Measurements from ENCODE around the gene PDAP1.
A peak's percentile ranks its signal among the peaks of the same experiment; 100 is the strongest.

PDAP1 gene, protein sequence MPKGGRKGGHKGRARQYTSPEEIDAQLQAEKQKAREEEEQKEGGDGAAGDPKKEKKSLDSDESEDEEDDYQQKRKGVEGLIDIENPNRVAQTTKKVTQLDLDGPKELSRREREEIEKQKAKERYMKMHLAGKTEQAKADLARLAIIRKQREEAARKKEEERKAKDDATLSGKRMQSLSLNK

DNA sequence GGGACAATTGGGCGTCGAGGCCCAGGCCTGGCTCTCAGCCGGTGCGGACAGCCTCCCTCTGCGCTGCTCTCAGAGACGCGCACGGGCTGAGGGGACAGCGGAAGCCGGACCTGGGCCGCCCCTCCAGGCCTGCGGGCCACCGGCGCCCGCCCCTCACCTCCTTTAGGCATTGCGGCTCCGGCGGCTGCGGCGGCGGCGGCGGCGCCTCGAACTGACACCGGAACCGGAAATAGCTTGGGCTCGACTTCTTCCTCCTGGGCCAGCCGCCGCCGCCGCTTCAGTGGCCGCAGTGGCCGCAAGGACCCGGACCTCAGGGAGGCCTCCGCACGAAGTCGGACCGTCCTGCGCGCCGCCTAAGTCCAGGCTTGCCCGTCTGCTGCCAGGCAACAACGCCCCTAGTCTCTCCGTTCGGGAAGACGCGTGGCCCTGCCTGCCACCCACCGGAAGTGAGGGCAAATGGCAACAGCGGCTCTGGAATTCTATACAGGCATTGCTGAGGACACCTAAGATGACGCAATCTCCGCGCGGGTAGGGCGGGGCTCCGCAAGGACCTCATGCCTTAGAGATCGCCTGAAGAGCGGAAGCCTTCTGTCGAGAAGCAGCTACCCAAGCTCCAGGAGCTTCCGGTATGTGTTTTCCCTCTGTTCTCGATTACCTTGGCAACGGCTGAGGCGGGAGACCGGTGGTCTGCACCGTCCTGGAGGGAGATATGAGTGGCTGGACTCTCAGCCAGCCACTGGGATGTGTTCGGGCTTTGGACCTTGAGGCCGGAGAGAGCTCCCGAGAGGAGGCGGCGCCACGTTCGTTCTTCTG is at the start of gene PDAP1, which contains the start of gene BUD31:
Gene PDAP1, minus strand, starts transcription at position 219 of the 813 bp plus-strand sequence. Its CDS starts 49 bp downstream, at position 170.
Gene BUD31, plus strand, starts transcription at position 591 of the 813 bp plus-strand sequence. CDS start 2,124 bp downstream, outside the sequence.
- peak within 1 kb of the TSS; percentile 99 for H2AFZ ChIP-seq (ENCODE audit: low read length, unreplicated experiment)
- H3K79me2 ChIP-seq (ENCODE audit: control insufficient read depth, insufficient read depth, low read length, unreplicated experiment): peaks cover 77% of the 10 kb centered on the region
- peak within 1 kb of the TSS; percentile 97 for H3K27ac ChIP-seq (ENCODE audit: low read depth, low read length)
- H3K27me3 ChIP-seq (ENCODE audit: insufficient read depth, low read length): no peaks in the 10 kb centered on the region
- H3K4me3 ChIP-seq (ENCODE audit: low read depth, low read length): peak within 1 kb of the TSS; percentile 99
- peaks cover 12% of the 10 kb centered on the region for H3K36me3 ChIP-seq (ENCODE audit: insufficient read depth, low read length)
- peaks cover 43% of the 10 kb centered on the region for H3K4me1 ChIP-seq (ENCODE audit: control insufficient read depth, insufficient read depth, low read length, unreplicated experiment)

DNA sequence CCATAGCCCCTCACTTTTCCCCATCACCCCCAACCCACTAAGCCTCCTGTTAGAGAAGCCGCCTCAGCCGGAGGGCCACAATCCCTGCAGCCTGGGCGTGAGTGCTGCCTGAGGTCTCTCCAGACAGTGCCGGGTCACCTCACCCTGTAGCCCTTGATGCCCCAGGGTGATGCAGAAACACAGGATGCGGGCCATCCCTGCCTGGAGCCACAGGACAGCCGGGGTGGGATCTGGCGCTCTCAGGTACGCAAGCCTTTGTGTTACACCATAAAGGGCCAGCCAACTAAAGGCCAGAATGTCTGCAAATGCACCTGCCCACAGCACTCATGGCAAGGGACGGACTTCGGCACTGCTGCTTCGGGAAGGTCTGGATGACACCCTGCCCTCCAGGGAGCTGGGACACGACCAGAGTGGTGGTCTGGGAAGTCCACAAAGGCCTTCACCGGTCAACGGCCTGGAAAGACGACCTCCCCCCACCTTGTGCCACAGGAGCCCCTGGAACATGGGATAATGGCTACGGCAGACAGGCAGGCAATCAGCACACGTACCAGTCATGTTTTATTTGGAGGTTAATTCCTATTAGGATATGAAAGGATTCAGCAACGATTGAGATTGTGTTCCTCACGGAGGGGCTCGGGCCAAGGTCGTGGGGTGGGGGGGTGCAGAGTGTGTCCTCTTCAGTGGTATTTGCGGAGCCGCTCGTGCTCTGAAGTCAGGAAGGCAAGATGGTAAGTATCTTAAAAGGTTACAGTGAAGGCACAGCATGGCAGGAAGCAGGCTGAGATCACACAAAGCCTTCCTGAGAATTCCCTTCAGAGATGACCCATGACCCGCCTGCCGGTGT is 49.5 kb upstream of the PDAP1 start:
- no peak overlapping the region for H3K27ac ChIP-seq (ENCODE audit: low read depth, low read length)
- peaks cover 36% of the 10 kb centered on the region for H3K79me2 ChIP-seq (ENCODE audit: control insufficient read depth, insufficient read depth, low read length, unreplicated experiment)
- H3K4me3 ChIP-seq (ENCODE audit: low read depth, low read length): no peak overlapping the region
- peaks cover 10% of the 10 kb centered on the region for H3K36me3 ChIP-seq (ENCODE audit: insufficient read depth, low read length)
- H3K27me3 ChIP-seq (ENCODE audit: insufficient read depth, low read length): no peaks in the 10 kb centered on the region
- no peak overlapping the region for H2AFZ ChIP-seq (ENCODE audit: low read length, unreplicated experiment)
- H3K4me1 ChIP-seq (ENCODE audit: control insufficient read depth, insufficient read depth, low read length, unreplicated experiment): no peaks in the 10 kb centered on the region

DNA sequence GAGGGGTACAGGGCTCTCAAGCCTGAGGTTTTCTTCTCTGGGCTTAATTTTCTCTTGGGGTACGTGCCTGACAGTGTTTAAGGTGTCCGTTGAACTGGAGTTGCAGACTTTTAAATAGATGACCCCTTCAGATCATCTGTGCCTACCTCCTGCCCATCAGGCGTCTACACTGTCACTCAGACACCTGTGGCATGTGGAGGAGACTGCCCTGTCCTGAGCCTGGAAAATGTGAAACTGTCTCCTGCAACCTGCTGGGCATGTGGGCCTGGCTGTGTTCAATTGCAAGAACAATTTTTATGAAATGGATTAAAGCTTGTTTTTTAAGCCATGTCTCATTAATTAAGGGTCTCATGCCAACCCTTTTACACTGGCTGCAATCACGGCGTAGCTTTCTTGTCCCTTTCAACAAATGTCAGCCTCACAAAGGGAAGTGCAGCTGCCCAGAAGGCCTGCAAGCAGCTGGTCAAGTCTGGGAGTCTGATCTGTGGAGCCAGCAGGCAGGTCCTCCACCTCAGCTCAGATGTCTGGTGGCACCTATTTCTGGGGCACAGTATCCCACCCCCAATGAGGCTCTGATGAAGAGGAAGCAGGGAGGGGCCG is 48.8 kb upstream of the PDAP1 start:
- H3K4me1 ChIP-seq (ENCODE audit: control insufficient read depth, insufficient read depth, low read length, unreplicated experiment): no peaks in the 10 kb centered on the region
- no peak overlapping the region for H3K4me3 ChIP-seq (ENCODE audit: low read depth, low read length)
- peaks cover 10% of the 10 kb centered on the region for H3K36me3 ChIP-seq (ENCODE audit: insufficient read depth, low read length)
- H3K27ac ChIP-seq (ENCODE audit: low read depth, low read length): no peak overlapping the region
- H3K27me3 ChIP-seq (ENCODE audit: insufficient read depth, low read length): no peaks in the 10 kb centered on the region
- peaks cover 30% of the 10 kb centered on the region for H3K79me2 ChIP-seq (ENCODE audit: control insufficient read depth, insufficient read depth, low read length, unreplicated experiment)
- no peak overlapping the region for H2AFZ ChIP-seq (ENCODE audit: low read length, unreplicated experiment)

DNA sequence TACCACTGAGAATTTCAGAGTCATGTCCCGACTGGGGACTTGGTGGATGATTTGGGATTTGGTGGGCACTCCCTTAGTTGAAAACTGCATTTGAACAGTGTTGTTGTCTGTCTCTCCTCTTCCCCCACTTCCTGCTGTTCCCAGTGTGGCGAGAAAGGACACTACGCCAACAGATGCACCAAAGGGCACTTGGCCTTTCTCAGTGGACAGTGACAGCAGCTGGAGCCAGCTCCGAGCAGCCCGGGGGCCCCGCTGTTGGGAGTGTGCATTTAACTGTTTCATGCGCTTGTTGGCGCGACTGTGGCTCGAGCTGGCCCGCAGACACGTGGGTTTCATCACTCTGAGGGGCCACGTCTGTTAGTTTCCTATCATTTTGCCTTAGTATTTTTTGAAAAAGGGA is 47.9 kb upstream of the PDAP1 start:
- Histone ChIP-seq H2AFZ (ENCODE audit: low read length, unreplicated experiment) (no peak overlapping the region), H3K79me2 (ENCODE audit: control insufficient read depth, insufficient read depth, low read length, unreplicated experiment) (peaks cover 22% of the 10 kb centered on the region), H3K27me3 (ENCODE audit: insufficient read depth, low read length) (no peaks in the 10 kb centered on the region), H3K27ac (ENCODE audit: low read depth, low read length) (no peak overlapping the region), H3K36me3 (ENCODE audit: insufficient read depth, low read length) (peaks cover 10% of the 10 kb centered on the region), H3K4me3 (ENCODE audit: low read depth, low read length) (no peak overlapping the region), H3K4me1 (ENCODE audit: control insufficient read depth, insufficient read depth, low read length, unreplicated experiment) (no peaks in the 10 kb centered on the region)

DNA sequence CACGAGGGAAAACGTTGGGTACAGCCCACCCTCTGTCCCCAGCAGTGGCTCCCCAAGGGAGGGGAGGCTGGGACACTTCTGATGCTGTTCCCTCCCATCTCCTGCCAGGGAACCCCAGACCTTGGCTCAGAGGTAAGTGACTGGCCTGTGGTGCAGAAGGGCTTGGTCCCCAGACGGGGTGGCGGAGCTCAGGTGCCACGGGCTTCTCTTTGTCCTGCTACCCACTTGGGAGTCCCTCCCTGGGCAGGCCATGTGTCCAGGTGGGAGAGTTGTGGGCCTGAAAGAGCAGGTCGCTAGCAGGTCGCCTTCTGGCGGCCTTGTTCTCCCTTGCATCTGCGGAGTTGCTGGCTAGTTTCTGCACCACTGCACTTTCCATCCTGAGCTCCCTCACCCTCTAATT is 47.5 kb upstream of the PDAP1 start:
- no peak overlapping the region for H2AFZ ChIP-seq (ENCODE audit: low read length, unreplicated experiment)
- H3K4me1 ChIP-seq (ENCODE audit: control insufficient read depth, insufficient read depth, low read length, unreplicated experiment): no peaks in the 10 kb centered on the region
- H3K27ac ChIP-seq (ENCODE audit: low read depth, low read length): no peak overlapping the region
- H3K79me2 ChIP-seq (ENCODE audit: control insufficient read depth, insufficient read depth, low read length, unreplicated experiment): peaks cover 18% of the 10 kb centered on the region
- no peaks in the 10 kb centered on the region for H3K27me3 ChIP-seq (ENCODE audit: insufficient read depth, low read length)
- peaks cover 10% of the 10 kb centered on the region for H3K36me3 ChIP-seq (ENCODE audit: insufficient read depth, low read length)
- H3K4me3 ChIP-seq (ENCODE audit: low read depth, low read length): no peak overlapping the region

DNA sequence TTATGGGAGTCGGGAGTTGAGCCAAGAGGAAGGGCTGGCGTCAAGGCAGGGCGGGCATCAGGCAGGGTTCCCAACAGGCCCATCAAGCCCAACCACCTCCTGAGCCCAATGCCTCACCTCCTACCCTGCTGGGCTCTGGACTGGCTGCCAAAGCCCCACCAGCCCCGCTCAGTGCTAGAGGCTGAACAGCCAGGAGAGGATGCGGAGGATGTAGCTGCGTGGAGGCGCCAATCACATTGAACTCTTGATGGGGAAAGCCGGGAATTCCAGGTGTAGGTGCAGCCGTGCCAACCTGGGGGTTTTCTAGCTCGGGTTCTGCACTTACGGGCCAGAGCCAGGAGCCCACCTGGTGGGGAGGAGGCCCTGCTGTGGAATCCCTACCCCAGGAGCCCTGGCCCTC is 44.7 kb upstream of the PDAP1 start:
- no peak overlapping the region for H3K27ac ChIP-seq (ENCODE audit: low read depth, low read length)
- H3K4me1 ChIP-seq (ENCODE audit: control insufficient read depth, insufficient read depth, low read length, unreplicated experiment): no peaks in the 10 kb centered on the region
- H3K36me3 ChIP-seq (ENCODE audit: insufficient read depth, low read length): peaks cover 20% of the 10 kb centered on the region; the same call in 1 of the 2 replicates
- no peaks in the 10 kb centered on the region for H3K27me3 ChIP-seq (ENCODE audit: insufficient read depth, low read length)
- no peak overlapping the region for H3K4me3 ChIP-seq (ENCODE audit: low read depth, low read length)
- H3K79me2 ChIP-seq (ENCODE audit: control insufficient read depth, insufficient read depth, low read length, unreplicated experiment): no peaks in the 10 kb centered on the region
- no peak overlapping the region for H2AFZ ChIP-seq (ENCODE audit: low read length, unreplicated experiment)

DNA sequence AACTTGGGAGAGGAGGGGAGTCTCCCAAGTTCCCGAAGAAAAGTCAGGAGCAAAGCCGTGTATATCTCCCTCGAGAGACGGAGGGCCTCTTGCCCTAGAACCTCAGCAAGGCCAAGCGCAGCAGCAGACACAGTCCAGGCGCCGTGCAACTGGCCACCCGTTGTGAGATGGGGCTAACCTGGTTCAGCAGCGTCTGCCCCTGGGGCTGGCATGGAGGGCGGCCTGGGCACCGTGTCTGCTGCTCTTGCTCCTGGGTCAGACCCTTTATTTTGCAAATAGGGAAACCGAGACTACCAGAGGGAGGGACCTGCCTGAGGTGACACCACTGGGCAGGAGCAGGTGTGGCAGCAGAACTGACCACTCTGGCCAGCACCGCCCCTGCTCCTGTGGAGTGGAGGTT is 44.1 kb upstream of the PDAP1 start:
- H3K27me3 ChIP-seq (ENCODE audit: insufficient read depth, low read length): no peaks in the 10 kb centered on the region
- no peaks in the 10 kb centered on the region for H3K79me2 ChIP-seq (ENCODE audit: control insufficient read depth, insufficient read depth, low read length, unreplicated experiment)
- no peak overlapping the region for H3K27ac ChIP-seq (ENCODE audit: low read depth, low read length)
- H3K4me3 ChIP-seq (ENCODE audit: low read depth, low read length): no peak overlapping the region
- no peaks in the 10 kb centered on the region for H3K4me1 ChIP-seq (ENCODE audit: control insufficient read depth, insufficient read depth, low read length, unreplicated experiment)
- peaks cover 20% of the 10 kb centered on the region; the same call in 1 of the 2 replicates for H3K36me3 ChIP-seq (ENCODE audit: insufficient read depth, low read length)
- no peak overlapping the region for H2AFZ ChIP-seq (ENCODE audit: low read length, unreplicated experiment)

DNA sequence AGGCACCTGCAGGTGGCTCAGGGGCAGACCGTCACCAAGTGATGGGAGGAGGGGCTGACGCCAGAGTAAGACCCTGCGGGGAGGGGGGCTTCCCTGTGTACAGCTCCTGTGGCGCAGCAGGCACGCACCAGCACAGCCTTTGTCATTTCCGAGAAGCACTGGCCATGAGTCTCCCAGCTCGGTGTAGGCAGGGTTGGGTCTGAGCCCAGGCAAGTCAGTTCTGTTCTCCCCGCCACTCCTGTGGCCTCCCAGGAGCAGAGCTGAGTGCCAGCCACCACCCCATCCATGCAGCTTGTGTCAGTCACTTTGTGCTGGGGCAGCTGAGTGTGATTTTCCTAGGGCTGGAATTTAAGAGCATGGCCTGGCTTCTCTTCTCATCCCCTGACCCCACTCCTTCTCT is 43.5 kb upstream of the PDAP1 start:
- H2AFZ ChIP-seq (ENCODE audit: low read length, unreplicated experiment): no peak overlapping the region
- H3K4me3 ChIP-seq (ENCODE audit: low read depth, low read length): no peak overlapping the region
- no peaks in the 10 kb centered on the region for H3K27me3 ChIP-seq (ENCODE audit: insufficient read depth, low read length)
- no peaks in the 10 kb centered on the region for H3K79me2 ChIP-seq (ENCODE audit: control insufficient read depth, insufficient read depth, low read length, unreplicated experiment)
- H3K36me3 ChIP-seq (ENCODE audit: insufficient read depth, low read length): peaks cover 20% of the 10 kb centered on the region; the same call in 1 of the 2 replicates
- no peak overlapping the region for H3K27ac ChIP-seq (ENCODE audit: low read depth, low read length)
- H3K4me1 ChIP-seq (ENCODE audit: control insufficient read depth, insufficient read depth, low read length, unreplicated experiment): no peaks in the 10 kb centered on the region

DNA sequence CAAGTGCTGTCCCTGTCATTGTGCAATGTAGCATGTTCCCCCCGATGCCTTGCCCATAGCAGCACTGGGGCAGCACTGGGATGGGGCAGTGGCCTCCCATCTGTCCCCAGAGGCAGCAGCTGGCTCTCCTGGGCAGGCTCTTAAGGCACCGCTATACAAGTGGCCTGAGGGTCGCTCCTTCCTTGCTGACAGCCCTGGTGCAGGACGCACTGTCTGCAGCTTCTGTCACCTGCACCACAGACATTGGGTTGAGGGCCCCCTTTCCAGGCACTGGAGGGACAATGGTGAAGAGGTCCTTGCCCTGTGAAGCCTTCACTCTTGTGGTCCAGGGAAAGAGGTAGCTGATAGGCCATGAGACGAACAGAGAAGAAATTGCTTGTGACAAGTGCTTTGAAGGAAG is 40.9 kb upstream of the PDAP1 start:
- Histone ChIP-seq H3K4me3 (ENCODE audit: low read depth, low read length) (no peak overlapping the region), H3K36me3 (ENCODE audit: insufficient read depth, low read length) (peaks cover 24% of the 10 kb centered on the region), H3K27me3 (ENCODE audit: insufficient read depth, low read length) (no peaks in the 10 kb centered on the region), H3K79me2 (ENCODE audit: control insufficient read depth, insufficient read depth, low read length, unreplicated experiment) (no peaks in the 10 kb centered on the region), H3K27ac (ENCODE audit: low read depth, low read length) (no peak overlapping the region), H3K4me1 (ENCODE audit: control insufficient read depth, insufficient read depth, low read length, unreplicated experiment) (no peaks in the 10 kb centered on the region), H2AFZ (ENCODE audit: low read length, unreplicated experiment) (no peak overlapping the region)

DNA sequence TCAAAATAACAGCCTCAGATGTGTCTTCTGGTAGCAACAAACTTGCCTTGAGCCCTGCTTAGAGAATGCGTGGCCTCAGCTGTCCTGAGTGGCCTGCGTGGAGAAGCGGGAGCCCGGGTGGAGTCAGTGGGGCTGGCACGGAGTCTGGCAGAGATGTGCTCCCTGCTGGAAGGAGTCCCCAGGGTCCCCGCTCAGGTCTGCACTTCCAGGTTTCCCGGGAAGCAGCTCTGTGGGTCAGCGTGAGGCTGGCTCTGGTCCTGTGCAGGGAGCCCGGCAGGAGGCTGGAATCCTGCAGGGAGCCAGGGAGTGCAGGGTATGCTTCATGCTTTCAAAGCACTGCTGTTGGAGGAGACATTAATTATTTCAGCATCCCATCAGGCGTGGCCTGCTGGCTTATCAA is 40.5 kb upstream of the PDAP1 start:
- H3K27me3 ChIP-seq (ENCODE audit: insufficient read depth, low read length): no peaks in the 10 kb centered on the region
- H3K36me3 ChIP-seq (ENCODE audit: insufficient read depth, low read length): peaks cover 19% of the 10 kb centered on the region
- no peak overlapping the region for H3K27ac ChIP-seq (ENCODE audit: low read depth, low read length)
- no peak overlapping the region for H3K4me3 ChIP-seq (ENCODE audit: low read depth, low read length)
- no peak overlapping the region for H2AFZ ChIP-seq (ENCODE audit: low read length, unreplicated experiment)
- no peaks in the 10 kb centered on the region for H3K4me1 ChIP-seq (ENCODE audit: control insufficient read depth, insufficient read depth, low read length, unreplicated experiment)
- no peaks in the 10 kb centered on the region for H3K79me2 ChIP-seq (ENCODE audit: control insufficient read depth, insufficient read depth, low read length, unreplicated experiment)

Measured in ACC112 (cell line).